ENCODE measurements around the gene PPIB.

GRCh38 chr15:64148581-64148980 lies 14.2 kb downstream of the PPIB start:
- TF ChIP-seq POLR2AphosphoS5 (IDR thresholded peaks at IDR 0.05) (no peak), POLR2A (IDR thresholded peaks at IDR 0.05) (no peak), CTCF (IDR thresholded peaks at IDR 0.05 in 8 of 11, conservative IDR thresholded peaks at IDR 0.05 in 3 of 11) (no peak)

All from spleen (tissue), 7 donors.